ENCODE results near the gene SGCE. TPM values are rescaled to one million over a fixed set of nuclear protein-coding genes. Genes with fewer than 3 reads are reported as not detected.

SGCE gene
- total and polyA plus RNA-seq, 4 donors: 9.3 to 70.6 (median 44.2) TPM

DNA sequence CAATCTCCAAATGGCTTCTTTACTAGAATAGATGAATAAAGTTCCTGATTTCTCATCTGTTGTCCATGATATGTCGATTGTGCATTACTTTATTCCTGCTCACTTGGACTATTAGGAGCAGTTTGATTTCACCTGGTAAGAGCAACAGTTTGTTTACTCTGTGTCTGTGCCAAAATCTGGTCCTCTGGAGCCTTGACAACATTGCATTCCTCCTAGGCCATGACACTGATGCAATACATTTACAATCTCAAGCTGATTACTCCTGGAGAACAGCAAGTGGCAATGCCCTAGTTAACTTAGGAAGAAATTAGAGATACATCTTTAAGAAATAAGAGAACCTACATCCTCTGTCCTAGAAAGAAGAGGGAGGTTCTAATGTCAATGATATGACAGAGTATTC lies 71.8 kb downstream of the SGCE start:
- H3K4me3 ChIP-seq (ENCODE audit: low read depth in 1 of 3, low read length in 3 of 3): no peak overlapping the region
- no peaks in the 10 kb centered on the region for H3K9me3 ChIP-seq (ENCODE audit: control insufficient read depth in 4 of 4, low read length in 3 of 4)
- peaks cover 0 to 18% (median 10%) of the 10 kb centered on the region in 4 donors for H3K4me1 ChIP-seq (ENCODE audit: control insufficient read depth in 4 of 4, insufficient read depth in 4 of 4, low read length in 3 of 4)
- no peaks in the 10 kb centered on the region for H3K27me3 ChIP-seq (ENCODE audit: control insufficient read depth in 4 of 4, insufficient read depth in 4 of 4, low read length in 3 of 4)
- WGBS: 24% methylated on average over 1 of the region's 1 CpG
- no peak overlapping the region for H3K27ac ChIP-seq (ENCODE audit: low read depth in 1 of 2, low read length in 2 of 2)
- TF ChIP-seq RXRA (IDR thresholded peaks at IDR 0.05) (peak; percentile 63 to 76), NR2F2 (IDR thresholded peaks at IDR 0.05) (no peak), GABPA (IDR thresholded peaks at IDR 0.05 in 1 of 2, conservative IDR thresholded peaks at IDR 0.05 in 1 of 2) (no peak), RAD21 (IDR thresholded peaks at IDR 0.05) (peak; percentile 39 to 52), TAF1 (conservative IDR thresholded peaks at IDR 0.05) (no peak), FOXA1 (IDR thresholded peaks at IDR 0.05) (peak; percentile 68), HNF4G (IDR thresholded peaks at IDR 0.05) (no peak), EGR1 (IDR thresholded peaks at IDR 0.05; ENCODE audit: low read depth in 2 of 2) (no peak), JUND (IDR thresholded peaks at IDR 0.05) (peak; percentile 46 to 77), FOXA2 (IDR thresholded peaks at IDR 0.05) (peak; percentile 88), YY1 (IDR thresholded peaks at IDR 0.05) (peak; percentile 53), SP1 (IDR thresholded peaks at IDR 0.05) (peak; percentile 33), HNF4A (conservative IDR thresholded peaks at IDR 0.05) (peak; percentile 63 to 64)
- TF ChIP-seq, protein P1, sequence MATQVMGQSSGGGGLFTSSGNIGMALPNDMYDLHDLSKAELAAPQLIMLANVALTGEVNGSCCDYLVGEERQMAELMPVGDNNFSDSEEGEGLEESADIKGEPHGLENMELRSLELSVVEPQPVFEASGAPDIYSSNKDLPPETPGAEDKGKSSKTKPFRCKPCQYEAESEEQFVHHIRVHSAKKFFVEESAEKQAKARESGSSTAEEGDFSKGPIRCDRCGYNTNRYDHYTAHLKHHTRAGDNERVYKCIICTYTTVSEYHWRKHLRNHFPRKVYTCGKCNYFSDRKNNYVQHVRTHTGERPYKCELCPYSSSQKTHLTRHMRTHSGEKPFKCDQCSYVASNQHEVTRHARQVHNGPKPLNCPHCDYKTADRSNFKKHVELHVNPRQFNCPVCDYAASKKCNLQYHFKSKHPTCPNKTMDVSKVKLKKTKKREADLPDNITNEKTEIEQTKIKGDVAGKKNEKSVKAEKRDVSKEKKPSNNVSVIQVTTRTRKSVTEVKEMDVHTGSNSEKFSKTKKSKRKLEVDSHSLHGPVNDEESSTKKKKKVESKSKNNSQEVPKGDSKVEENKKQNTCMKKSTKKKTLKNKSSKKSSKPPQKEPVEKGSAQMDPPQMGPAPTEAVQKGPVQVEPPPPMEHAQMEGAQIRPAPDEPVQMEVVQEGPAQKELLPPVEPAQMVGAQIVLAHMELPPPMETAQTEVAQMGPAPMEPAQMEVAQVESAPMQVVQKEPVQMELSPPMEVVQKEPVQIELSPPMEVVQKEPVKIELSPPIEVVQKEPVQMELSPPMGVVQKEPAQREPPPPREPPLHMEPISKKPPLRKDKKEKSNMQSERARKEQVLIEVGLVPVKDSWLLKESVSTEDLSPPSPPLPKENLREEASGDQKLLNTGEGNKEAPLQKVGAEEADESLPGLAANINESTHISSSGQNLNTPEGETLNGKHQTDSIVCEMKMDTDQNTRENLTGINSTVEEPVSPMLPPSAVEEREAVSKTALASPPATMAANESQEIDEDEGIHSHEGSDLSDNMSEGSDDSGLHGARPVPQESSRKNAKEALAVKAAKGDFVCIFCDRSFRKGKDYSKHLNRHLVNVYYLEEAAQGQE (IDR thresholded peaks at IDR 0.05): no peak
- TF ChIP-seq, protein P2, sequence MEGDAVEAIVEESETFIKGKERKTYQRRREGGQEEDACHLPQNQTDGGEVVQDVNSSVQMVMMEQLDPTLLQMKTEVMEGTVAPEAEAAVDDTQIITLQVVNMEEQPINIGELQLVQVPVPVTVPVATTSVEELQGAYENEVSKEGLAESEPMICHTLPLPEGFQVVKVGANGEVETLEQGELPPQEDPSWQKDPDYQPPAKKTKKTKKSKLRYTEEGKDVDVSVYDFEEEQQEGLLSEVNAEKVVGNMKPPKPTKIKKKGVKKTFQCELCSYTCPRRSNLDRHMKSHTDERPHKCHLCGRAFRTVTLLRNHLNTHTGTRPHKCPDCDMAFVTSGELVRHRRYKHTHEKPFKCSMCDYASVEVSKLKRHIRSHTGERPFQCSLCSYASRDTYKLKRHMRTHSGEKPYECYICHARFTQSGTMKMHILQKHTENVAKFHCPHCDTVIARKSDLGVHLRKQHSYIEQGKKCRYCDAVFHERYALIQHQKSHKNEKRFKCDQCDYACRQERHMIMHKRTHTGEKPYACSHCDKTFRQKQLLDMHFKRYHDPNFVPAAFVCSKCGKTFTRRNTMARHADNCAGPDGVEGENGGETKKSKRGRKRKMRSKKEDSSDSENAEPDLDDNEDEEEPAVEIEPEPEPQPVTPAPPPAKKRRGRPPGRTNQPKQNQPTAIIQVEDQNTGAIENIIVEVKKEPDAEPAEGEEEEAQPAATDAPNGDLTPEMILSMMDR (IDR thresholded peaks at IDR 0.05; ENCODE audit: low read depth, low read length, missing input control): no peak
- TF ChIP-seq, protein P3, sequence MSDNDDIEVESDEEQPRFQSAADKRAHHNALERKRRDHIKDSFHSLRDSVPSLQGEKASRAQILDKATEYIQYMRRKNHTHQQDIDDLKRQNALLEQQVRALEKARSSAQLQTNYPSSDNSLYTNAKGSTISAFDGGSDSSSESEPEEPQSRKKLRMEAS (IDR thresholded peaks at IDR 0.05): peak; percentile 19
- TF ChIP-seq, protein P4, sequence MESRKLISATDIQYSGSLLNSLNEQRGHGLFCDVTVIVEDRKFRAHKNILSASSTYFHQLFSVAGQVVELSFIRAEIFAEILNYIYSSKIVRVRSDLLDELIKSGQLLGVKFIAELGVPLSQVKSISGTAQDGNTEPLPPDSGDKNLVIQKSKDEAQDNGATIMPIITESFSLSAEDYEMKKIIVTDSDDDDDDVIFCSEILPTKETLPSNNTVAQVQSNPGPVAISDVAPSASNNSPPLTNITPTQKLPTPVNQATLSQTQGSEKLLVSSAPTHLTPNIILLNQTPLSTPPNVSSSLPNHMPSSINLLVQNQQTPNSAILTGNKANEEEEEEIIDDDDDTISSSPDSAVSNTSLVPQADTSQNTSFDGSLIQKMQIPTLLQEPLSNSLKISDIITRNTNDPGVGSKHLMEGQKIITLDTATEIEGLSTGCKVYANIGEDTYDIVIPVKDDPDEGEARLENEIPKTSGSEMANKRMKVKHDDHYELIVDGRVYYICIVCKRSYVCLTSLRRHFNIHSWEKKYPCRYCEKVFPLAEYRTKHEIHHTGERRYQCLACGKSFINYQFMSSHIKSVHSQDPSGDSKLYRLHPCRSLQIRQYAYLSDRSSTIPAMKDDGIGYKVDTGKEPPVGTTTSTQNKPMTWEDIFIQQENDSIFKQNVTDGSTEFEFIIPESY (IDR thresholded peaks at IDR 0.05): no peak
- TF ChIP-seq, protein P5, sequence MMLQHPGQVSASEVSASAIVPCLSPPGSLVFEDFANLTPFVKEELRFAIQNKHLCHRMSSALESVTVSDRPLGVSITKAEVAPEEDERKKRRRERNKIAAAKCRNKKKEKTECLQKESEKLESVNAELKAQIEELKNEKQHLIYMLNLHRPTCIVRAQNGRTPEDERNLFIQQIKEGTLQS (IDR thresholded peaks at IDR 0.05): peak; percentile 90
- no peak for DNase-seq (ENCODE audit: low spot score)
- no peak overlapping the region for H3K9ac ChIP-seq (ENCODE audit: low read depth in 1 of 2, low read length in 2 of 2)
- H3K36me3 ChIP-seq (ENCODE audit: control insufficient read depth in 4 of 4, insufficient read depth in 3 of 4, low read depth in 1 of 4, low read length in 3 of 4): no peaks in the 10 kb centered on the region
